AG20443 (cell line): Measurements from ENCODE around the gene NOG.

Experiments used
- DNase-seq: peaks from one replicate; pipeline ENCODE4 v3.0.0; 2012; ENCODE audit warnings: low spot score, mixed read lengths

NOG gene

DNA sequence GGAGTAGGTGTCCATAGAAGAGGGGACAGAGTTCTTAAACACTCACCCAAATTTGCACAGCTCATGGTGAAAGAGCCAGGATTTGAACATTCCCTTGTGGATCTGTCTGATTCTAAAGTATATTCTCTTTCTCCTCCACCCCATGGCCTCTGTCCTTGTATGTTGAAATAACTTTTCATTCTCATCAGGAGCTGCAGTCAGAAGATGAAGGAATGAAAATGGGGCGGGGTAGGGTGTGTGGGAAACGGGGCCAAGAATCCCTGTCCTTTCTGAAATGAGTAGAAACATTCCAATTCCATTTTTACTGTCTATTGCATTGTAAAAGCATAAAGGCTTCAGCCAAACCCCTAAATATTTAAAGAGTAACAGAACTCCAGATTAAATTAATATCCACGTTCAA lies 42.8 kb downstream of the NOG start:
- DNase-seq = peak; percentile 64

DNA sequence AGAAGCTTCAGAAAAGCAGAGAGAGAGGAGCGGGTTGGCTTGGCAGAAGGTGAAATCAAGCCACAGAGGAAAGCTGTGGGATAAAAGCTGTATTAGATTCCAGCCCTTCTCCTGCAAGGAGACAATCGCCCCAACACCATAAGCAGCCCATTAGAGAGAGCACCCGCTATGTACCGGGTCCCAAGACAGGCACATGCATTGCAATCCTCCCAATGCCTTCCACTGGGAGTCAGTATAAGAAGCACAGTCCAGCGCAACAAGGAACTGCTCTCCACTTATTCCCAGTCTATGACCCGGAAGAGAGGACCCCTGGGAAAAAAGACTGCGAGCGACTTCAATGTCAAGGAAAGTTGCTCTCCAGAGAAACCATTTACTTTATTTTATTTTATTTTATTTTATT lies 43.8 kb downstream of the NOG start:
- no peak for DNase-seq

DNA sequence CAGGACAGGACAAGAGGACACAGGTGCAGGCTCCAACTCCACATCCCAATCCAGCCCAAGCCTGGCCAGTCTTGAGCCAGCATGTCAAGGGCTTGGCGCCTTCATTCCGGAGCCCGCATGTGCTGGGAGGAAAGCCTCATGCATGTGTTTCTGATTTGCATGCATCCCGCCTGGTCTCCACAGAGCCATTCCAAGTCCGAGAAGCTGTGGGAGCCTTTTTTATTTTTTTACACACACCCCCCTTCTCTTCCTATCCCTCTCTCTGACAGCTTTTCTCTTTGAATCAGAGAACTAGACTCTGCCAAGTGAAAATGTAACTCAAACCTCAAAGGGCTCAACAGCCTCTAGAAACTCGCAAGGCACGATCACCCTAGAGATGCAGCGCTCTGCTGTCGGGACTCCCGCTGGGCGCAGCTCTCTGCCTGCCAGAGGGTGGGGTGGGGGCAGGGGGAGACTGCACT lies 45.1 kb downstream of the NOG start:
- DNase-seq = peak; percentile 43

DNA sequence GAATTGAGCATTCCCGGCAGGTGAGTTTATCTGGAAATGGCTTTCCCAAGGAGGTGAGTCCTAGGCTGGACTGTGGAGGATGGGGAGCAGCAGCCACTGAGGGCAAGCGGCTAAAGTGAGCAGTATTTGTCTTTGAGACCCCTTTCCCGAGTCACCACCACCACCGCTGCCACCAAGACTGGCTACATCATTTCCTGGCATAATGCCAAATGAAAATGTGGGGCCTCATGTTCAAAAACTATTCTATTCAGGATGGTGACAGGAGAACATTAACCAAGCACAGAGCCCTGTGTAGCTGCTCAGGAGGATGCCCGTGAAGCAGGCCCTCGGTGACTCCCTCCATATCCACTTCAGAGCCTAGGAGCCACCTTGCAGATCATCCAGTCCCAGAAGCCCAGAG lies 46.0 kb downstream of the NOG start:
- no peak for DNase-seq

DNA sequence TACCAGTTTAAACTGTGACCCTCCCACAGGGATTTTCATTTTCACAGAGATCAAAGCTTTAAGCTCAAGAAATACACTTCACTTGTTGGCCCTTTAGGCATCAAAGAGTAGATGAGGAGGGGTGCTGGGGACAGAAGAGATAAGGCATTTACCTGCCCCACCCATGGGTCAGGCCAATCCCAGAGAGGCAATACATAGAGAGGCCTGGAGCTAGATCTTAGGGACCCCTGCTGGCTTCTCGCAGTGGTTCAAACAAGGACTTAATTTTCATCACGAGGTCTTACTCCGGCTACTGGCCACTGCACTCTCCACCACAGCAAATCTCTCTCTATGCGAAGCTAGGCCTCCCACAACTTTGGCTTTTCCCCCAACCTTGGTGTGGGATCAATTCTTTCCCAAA lies 46.6 kb downstream of the NOG start:
- no peak for DNase-seq

DNA sequence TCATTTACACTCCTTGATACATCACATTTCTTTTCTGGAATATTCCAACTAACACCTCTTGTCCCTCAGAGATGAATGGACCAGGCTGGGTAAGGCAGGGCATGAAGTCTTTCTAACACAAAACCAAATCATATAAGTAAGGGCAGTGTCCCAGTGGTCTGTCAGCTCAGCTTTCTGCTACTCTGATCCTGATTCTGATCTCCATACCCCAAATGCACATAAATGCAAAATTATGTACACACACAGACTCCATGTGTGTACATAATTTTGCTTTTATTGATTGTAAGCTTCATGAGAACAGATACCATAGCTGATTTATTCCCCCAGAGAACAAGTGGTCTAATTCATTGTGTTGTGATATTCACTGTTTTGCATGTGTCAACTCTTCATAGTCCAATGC lies 47.9 kb downstream of the NOG start:
- no peak for DNase-seq

DNA sequence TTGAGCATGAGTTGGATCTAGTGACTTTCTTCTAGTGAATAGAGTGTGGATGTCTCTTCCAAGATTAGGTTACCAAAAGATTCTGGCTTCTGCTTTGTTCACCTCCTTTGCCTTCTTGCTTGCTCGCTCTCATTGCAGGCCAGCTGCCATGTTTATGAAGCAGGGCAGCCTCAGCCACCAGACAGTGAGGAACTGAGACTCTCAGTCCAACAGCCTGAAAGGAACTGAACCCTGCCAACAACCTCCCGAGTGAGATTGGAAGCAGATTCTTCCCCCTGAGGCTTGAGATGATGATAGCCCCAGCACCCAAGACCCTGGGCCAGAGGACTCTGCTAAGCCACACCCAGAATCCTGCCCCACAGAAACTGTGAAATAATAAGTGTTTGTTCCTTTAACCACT lies 48.4 kb downstream of the NOG start:
- no peak for DNase-seq

DNA sequence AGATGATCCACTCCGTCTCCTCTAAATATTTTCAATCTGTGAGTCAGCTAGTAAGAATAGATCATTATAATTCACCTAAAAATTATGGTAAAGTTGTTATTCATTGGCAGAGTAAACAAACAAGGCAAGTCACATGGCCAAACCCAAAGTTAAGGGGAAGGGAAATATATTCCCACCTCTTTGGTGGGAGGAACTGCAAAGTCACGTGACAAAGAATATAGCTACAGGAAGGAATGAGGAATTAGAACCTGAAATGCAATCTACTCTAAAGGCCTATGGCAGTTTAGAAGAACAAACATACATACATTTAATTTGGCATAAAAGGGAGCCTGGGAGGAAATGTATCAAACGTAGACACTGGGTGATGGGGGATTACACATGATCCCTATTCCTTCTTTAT lies 48.9 kb downstream of the NOG start:
- no peak for DNase-seq
